D341Med (cell line): Measurements from ENCODE around the gene PDE6G.
"Not testable (repeated sequence)": the region's sequence is repeated elsewhere in the genome, so short reads cannot be mapped to it uniquely, and the experiment has no call there.

Experiments used
- DNase-seq: peaks from one replicate; pipeline ENCODE4 v3.0.0; 2012; ENCODE audit warnings: low spot score

The PDE6G gene

DNA sequence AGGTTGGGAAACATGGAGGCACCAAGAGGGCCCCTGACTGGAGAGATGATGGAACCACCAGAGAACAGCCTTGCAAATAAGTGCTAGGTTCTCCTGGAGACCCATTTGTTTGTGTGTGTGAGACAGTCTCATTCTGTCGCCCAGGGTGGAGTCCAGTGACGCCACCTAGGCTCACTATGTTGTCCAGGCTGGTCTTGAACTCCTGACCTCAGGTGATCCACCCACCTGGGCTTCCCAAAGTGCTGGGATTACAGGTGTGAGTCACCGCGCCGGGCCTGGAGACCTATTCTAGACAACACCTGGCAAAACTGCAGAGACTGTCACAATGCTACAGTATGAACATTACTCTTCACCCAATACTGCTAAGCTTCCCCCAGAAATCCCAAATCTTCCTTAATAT, 20.9 kb downstream of the PDE6G start:
- DNase-seq = no peak

DNA sequence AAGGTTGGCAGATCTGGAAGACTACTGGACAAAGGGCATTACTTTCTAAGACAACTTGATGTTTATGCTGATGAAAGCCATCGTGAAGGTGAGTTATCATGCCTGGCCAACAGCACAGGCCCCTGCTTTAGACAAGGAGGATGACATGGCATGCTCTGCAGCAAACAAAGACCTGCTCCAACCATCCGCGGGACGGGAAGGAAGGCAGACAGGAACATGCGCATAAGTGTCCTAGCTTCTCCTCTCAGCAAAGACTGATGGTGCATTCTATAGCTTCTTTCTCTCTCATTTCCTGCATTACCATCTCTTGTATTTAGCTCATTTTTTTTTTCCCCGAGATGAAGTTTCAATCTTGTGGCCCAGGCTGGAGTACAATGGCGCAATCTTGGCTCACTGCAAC, 24.9 kb downstream of the PDE6G start:
- DNase-seq = no peak

DNA sequence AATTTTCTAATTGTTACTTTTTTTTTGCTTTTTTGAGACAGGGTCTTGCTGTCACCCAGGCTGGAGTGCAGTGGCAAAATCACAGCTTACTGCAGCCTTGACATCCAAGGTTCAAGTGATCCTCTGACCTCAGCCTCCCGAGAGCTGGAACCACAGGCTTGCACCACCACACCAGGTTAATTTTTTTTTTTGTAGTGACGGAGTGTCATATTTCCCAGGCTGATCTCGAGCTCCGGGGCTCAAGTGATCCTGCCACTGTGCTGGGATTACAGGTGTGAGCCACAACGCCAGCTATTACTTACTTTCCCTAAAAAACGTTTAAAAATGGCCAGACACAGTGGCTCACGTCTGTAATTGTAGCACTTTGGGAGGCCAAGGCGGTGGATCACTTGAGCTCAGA, 26.1 kb downstream of the PDE6G start:
- no peak for DNase-seq

DNA sequence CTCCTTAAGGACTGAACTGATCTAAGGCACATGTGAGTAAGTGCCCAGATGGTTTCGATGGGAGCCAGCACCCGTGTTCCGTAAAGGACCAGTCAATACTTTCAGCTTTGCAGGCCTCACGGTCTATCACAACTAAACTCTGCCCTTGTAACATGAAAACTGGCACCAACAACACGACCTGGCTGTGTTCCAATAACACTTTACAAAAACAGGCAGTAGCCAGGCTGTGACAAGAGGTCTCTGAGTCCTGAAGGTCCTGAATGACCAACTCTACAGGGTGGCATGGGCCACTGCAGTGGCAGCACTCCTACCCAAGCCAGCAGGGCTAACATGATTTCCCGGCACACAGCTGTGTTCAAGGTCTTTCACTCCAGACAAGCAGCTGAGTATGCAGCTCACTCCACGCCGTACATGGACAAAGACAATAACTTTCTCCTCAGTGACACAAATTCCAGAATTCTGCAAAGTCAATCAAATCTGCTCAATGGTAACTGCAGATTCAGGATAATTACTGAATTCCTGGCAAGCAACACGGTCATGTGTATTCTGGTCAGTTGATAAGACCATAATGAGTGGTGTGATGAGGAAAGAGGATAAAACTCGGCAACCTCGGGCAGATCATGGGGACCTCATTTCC, 34.7 kb downstream of the PDE6G start:
- DNase-seq = no peak

DNA sequence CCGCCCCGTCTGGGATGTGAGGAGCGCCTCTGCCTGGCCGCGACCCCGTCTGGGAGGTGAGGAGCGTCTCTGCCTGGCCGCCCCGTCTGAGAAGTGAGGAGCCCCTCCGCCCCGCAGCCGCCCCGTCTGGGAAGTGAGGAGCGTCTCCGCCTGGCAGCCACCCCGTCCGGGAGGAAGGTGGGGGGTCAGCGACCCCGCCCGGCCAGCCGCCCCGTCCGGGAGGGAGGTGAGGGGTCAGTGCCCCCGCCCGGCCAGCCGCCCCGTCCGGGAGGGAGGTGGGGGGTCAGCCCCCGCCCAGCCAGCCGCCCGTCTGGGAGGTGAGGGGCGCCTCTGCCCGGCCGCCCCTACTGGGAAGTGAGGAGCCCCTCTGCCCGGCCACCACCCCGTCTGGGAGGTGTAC, 38.0 kb downstream of the PDE6G start:
- DNase-seq = not testable (repeated sequence)

DNA sequence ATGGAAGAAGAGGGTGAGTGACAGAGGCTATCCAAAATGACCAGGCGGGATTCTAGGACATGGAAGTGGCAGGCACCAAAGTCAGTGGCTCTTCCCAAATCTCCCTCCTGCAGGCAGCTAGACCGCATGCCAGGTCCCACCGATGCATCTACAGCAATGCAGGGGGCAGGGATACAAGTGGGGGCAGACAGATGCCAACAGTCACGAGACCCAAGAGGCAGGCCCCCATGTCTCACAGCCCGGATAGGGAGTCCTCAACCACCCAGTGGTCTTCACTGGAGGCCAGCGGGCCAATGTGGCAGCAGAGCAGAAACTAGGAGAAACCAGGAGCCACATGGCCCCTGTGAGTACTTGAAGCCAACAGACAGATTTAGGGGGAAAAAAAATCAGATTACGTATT, 39.5 kb downstream of the PDE6G start:
- no peak for DNase-seq

DNA sequence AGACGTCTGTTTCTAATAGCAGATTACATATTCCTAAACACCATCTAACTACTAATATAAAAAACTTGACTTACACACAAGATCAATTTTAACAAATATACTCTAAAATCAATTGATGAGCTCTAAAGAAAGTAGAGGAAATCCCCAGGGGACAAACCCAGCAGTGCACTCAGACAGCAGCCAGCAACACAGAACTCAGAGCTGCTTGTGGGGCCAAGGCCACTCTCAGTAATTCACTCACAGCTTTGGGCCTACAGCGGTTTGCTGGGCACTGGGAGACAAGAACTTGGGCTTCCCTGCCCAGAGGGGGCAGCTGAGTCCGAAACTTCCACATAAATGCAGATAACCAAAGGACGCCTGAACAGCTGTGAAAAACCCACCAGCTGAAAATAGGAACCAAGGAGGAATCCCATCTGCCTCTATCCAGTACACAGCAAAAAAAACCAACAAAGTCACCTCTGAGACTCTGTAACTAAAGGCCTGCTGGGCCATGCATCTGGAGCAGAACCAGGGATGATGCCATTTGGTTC, 40.9 kb downstream of the PDE6G start:
- no peak for DNase-seq

DNA sequence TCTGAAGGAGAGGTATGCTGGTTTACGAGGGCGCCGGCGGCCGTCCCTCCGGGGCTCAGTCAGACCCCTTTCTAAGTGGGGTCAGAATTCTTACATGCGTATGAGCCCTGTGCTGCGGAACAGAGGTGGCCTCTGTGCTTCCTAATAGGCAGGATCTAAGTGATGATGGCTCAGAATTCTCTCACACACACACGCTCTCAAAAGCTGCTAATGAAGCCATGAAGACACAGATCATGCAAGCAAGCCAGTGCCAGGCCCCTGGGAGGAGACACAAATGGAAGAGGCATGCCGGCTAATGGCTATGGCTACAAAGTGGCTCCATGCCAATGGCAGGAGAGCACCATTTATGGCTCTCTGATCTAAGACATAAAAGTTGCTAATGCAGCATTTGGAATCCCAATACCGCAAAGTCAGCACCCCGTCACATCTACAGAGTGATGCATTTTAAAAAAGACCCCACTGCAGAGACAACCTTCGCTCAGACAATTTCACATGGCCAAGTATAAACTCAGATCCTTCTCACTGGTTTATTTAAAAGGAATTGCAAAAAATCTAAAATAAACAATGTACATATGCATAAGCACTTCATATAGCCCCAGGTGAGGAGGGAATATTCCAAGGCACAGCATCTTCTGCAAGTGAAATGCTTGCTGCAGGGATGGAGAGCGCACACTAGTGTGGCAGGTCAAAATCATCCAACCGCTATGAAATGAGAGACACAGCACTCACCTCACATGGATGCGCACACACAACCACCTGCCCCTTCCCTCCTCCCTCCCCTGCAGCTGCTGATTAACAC, 44.0 kb downstream of the PDE6G start:
- no peak for DNase-seq

DNA sequence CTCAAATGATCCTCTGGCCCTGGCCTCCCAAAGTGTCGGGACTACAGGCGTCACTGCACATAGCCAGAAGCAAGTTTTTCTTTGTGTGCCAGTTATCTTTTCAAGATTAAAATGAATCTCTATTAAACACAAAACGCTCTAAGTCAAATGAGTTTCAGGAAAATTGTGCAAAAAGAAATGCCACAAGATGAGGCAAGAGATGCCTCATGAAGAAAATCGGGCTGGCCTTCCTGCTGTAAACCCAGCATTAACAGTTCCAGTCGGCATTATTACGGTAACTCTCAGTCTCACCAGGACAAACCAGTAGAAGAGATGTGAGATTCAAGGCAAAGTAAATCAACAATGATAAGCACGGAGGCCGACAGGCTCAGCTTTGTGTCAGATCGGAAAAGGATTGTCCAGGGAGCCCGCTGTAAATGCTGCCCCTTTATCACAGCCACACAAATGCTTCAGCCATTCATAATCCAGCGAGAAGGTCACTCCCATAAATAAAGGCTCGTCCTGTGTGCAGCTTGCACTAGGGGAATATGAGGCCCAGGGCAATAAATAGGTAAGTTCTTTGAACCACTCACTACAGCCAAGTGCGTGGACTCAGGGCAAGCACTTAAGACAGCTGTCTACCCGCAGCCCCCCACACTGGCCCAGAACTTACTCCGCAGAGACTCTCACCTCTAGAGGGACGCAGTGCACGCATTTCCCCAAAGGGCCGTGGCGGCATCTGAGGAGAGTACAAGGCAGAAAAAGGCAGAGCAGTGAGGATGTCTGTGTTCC, 46.6 kb downstream of the PDE6G start:
- no peak for DNase-seq

DNA sequence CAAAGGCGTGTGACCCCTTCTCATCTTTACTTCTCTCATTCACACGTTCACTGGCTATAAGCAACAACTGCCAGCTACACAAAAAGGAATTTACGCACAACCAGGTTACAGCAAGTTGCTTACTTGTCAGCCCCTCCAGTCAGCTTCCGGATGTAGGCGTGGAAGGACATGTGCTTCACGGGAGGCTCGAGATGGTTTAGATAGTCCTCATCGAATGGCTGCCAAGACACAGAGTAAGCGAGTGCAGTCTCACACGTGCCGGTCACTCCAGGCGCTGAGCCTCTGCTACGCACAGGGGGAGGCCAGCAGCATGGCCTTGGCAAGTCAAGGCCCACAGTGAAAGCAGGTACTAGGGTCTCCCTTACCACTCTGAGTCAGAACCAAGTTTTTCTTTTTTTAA, 47.7 kb downstream of the PDE6G start:
- no peak for DNase-seq

DNA sequence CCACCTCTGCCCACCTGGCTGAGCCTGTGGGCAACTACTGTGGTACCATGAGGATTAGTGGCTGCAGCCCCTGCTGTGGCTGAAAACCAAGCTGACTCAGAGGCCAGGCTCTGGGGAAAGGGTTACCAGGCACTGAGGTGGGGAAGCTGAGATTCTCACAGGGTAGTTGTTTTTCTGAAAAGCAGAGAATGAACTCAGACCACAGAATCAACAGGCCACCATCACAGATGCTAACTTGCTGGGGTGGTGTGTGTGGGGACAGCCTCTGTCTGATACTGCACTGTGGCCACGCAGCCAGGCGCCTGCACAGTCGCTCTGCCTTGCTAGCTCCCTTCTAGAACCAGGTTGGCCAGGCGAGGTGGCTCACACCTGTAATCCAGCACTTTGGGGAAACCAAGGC, 48.3 kb downstream of the PDE6G start:
- no peak for DNase-seq

DNA sequence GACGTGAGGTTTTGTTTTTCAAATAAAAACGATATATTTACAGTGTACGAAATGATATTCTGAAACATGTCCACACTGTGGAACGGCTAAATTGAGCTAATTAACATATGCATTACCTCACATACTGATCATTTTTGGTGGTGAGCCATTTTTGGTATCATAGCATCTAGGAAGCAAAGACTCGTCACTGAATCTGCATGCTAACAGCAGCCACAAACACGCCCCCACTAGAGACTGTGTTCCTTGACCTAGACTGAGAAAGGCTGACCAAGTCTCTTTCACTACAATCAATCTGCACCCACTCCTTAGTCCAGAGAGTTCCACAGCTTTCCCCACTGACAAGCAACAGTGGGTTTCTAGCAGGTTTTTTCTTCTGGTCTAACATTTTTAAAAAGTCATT, 48.9 kb downstream of the PDE6G start:
- DNase-seq = no peak

DNA sequence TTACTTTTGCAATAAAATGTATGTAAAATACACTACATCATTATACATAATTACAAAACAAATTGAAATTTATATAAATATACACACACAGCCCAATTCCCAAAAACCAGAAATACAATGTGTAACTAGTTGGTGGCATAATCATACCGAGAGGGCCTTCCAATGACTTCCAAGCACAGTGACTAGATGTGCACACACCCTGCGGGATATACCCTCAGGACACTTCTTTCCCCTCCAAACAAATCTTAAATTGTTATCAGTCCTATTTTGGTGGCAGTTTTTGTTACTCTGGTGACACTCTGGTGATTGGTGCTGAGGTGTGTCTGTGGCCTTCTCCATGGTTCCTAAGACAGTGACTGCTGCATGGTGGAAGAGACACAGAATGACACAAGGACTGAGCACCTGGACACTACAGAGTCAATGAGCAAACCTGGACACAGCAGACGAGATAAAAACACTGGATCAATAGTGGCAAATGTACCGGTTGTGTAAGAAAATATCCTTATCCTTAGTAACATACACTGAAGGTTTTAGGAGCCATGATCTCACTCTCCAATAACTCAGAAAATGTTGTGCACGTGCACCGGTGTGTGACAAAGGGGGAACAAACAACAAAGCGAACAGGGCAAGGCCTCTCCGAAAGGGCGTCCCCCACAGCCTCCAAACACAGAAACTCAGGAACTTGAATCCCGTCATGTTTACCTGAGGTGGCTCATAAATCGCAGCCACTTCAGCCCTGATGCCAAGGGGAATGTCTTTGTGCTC, 52.3 kb downstream of the PDE6G start:
- DNase-seq = no peak

DNA sequence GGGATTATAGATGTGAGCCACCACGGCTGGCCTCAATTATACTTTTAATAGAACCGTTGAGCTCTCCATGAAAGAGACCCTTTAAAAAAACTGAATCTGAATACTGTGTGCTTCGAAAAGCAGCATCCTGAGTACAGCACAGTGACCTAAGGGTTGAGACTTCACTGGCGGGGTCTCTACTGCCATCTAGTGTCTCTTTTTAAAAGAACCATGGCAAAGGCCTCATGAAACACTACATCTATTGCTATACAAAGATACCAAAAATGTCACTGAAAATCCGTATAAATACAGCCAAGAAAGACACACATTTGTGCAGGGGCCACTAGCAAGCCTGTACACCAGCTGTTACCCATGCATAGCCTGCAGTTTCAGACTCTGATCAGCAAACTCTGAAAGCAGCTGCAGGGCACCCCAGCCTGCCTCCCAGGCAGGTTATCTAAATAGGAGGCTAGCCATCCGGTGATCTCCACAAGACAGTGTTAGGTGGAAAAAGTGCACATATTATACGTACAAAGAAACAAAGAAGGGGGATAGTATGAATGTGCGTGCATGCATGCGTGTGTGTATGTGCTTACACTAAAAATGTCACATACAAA, 54.7 kb downstream of the PDE6G start:
- DNase-seq = peak; percentile 85
